NB4 (cell line): Measurements from ENCODE around the gene GPR27.

ENCODE experiments used
- MYC ChIP-seq: IDR thresholded peaks from 2 replicates; pipeline ENCODE4 v1.6.1; 2011; ENCODE audit warnings: low read depth, low read length
- POLR2A ChIP-seq: IDR thresholded peaks from 2 replicates; pipeline ENCODE4 v1.6.1; 2011; ENCODE audit warnings: mild to moderate bottlenecking; ENCODE audit not compliant: insufficient read length; ENCODE audit errors: extremely low read depth
- TF ChIP-seq, protein P1 (sequence below): IDR thresholded peaks from one replicate; pipeline ENCODE4 v1.5.1; 2012; ENCODE audit warnings: low read depth, low read length

DNA sequence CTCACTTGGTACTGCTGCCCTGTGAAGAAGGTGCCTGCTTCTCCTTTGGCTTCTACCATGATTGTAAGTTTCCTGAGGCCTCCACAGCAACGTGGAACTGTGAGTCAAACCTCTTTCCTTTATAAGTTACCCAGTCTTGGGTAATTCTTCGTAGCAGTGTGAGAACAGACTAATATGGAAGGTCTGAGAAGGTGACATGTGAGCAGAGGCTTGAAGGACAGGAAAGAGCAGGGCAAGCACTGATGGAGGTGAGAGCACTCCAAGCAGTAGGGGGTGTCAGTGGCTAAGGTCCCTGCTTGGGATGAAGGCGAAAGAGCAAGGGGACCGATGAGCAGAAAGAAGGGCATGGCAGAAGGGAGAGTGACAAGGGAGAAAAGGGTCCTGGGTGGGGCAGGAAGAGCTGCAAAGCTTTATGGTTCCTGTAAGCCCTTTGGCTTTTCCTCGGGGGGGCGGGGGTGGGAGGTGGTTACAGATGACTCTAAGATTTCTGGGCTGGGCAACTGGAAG lies 32.0 kb upstream of the GPR27 start:
- TF ChIP-seq MYC (no peak), POLR2A (no peak)
- TF ChIP-seq, protein P1, sequence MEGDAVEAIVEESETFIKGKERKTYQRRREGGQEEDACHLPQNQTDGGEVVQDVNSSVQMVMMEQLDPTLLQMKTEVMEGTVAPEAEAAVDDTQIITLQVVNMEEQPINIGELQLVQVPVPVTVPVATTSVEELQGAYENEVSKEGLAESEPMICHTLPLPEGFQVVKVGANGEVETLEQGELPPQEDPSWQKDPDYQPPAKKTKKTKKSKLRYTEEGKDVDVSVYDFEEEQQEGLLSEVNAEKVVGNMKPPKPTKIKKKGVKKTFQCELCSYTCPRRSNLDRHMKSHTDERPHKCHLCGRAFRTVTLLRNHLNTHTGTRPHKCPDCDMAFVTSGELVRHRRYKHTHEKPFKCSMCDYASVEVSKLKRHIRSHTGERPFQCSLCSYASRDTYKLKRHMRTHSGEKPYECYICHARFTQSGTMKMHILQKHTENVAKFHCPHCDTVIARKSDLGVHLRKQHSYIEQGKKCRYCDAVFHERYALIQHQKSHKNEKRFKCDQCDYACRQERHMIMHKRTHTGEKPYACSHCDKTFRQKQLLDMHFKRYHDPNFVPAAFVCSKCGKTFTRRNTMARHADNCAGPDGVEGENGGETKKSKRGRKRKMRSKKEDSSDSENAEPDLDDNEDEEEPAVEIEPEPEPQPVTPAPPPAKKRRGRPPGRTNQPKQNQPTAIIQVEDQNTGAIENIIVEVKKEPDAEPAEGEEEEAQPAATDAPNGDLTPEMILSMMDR, result no peak
